HG03139 (cell line): ENCODE measurements around the gene TRIM39.
"Not testable (repeated sequence)": the region's sequence is repeated elsewhere in the genome, so short reads cannot be mapped to it uniquely, and the experiment has no call there.

Source experiments
- ATAC-seq: cut with Tn5 transposase; IDR thresholded peaks from one replicate; pipeline ENCODE4 v1.9.1; 2021; ENCODE audit not compliant: unreplicated experiment

TRIM39 gene

GRCh38 chr6:30361661-30362060 is 34.9 kb downstream of the TRIM39 start:
- ATAC-seq, result no peak

- no peak for ATAC-seq
Observed at GRCh38 chr6:30363459-30363858, 36.7 kb downstream of the TRIM39 start.

GRCh38 chr6:30364591-30364990 is 37.9 kb downstream of the TRIM39 start:
- no peak for ATAC-seq

GRCh38 chr6:30369280-30369679 is 42.6 kb downstream of the TRIM39 start:
- not testable (repeated sequence) for ATAC-seq

- ATAC-seq, result no peak
Observed at GRCh38 chr6:30378290-30378937, 51.7 kb downstream of the TRIM39 start.

GRCh38 chr6:30380464-30380863 is 53.7 kb downstream of the TRIM39 start:
- ATAC-seq, result no peak

- no peak for ATAC-seq
Observed at GRCh38 chr6:30386166-30386565, 59.4 kb downstream of the TRIM39 start.

GRCh38 chr6:30391240-30391639 is 64.5 kb downstream of the TRIM39 start:
- no peak for ATAC-seq
